ENCODE results near the gene FLNB. TPM values are rescaled to one million over a fixed set of nuclear protein-coding genes. Genes with fewer than 3 reads are reported as not detected.

Gene FLNB
- total and polyA plus RNA-seq, 9 of the 15 experiments (the other 6 are each of a cell fraction or from before 2014, with no cell fraction given) = 9.4 to 48.1 (median 25.6) TPM

GRCh38 chr3:58082047-58082446, 73.8 kb downstream of the FLNB start (continued):
- TF ChIP-seq SPI1 (IDR thresholded peaks at IDR 0.05; ENCODE audit: borderline replicate concordance, low read depth, low read length) = 0 out of 2 replicates have a peak, but pooled peaks have one; percentile 15
- no peak for TF ChIP-seq NEUROD1 (IDR thresholded peaks at IDR 0.05; ENCODE audit: borderline replicate concordance, low read depth, low read length, partially characterized antibody)
- peak; percentile 25; the same call in 1 of the 2 replicates for TF ChIP-seq TAL1 (IDR thresholded peaks at IDR 0.05)
- peak; percentile 69; the same call in 1 of the 2 replicates for TF ChIP-seq CBFA2T3 (IDR thresholded peaks at IDR 0.05)
- no peak for TF ChIP-seq CBX1 (IDR thresholded peaks at IDR 0.05; ENCODE audit: low read depth)
- TF ChIP-seq JUND (IDR thresholded peaks at IDR 0.05; ENCODE audit: borderline replicate concordance, low read depth, low read length) = peak; percentile 57; the same call in 1 of the 2 replicates
- TF ChIP-seq JUND (tag; IDR thresholded peaks at IDR 0.05; ENCODE audit: borderline replicate concordance, low read depth, low read length) = no peak
- peak; percentile 55; the same call in 1 of the 2 replicates for TF ChIP-seq ZNF175 (CRISPR knock-in tag; IDR thresholded peaks at IDR 0.05; ENCODE audit: low read depth)
- no peak for TF ChIP-seq TRIM24 (IDR thresholded peaks at IDR 0.05)
- TF ChIP-seq KAT2B (IDR thresholded peaks at IDR 0.05; ENCODE audit: low read depth, low read length) = no peak
- TF ChIP-seq RB1 (IDR thresholded peaks at IDR 0.05; ENCODE audit: low read depth) = no peak
- TF ChIP-seq ZNF707 (CRISPR knock-in tag; conservative IDR thresholded peaks at IDR 0.05) = no peak
- peak; percentile 70 for TF ChIP-seq MGA (IDR thresholded peaks at IDR 0.05)
- peak; percentile 15 to 47; a peak in 2 of 4 replicates for TF ChIP-seq KDM1A (IDR thresholded peaks at IDR 0.05)
- TF ChIP-seq ZNF253 (CRISPR knock-in tag; conservative IDR thresholded peaks at IDR 0.05) = no peak
- peak; percentile 57 for TF ChIP-seq SOX6 (IDR thresholded peaks at IDR 0.05)
- peak in 1 of 2 experiments; percentile 37; a peak in 2 of 4 replicates for TF ChIP-seq FOXK2 (conservative IDR thresholded peaks at IDR 0.05 in 1 of 2, IDR thresholded peaks at IDR 0.05 in 1 of 2; ENCODE audit: low read depth in 2 of 2)
- TF ChIP-seq MXI1 (IDR thresholded peaks at IDR 0.05; ENCODE audit: low read depth, low read length) = no peak
- no peak for TF ChIP-seq LCOR (CRISPR knock-in tag; IDR thresholded peaks at IDR 0.05)

All from K562 (cell line).